NCI-H146 treated with DMSO at 0.1 percent for 48 hours (cell line): ENCODE measurements around the gene OR1D2.
"Not testable (repeated sequence)": the region's sequence is repeated elsewhere in the genome, so short reads cannot be mapped to it uniquely, and the experiment has no call there.

Source experiments
- DNase-seq: peaks from one replicate; lab custom pipeline; 2025; ENCODE audit not compliant: unreplicated experiment; lab: John Stamatoyannopoulos, UW

OR1D2 gene

GRCh38 chr17:3104322-3104721 is at the start of gene OR1D2:
Gene OR1D2, minus strand, starts transcription at chr17:3104422. Its CDS starts 11,426 bp downstream, at chr17:3092996.
- DNase-seq = no peak

GRCh38 chr17:3137494-3137893 is 33.3 kb upstream of the OR1D2 start:
- DNase-seq = not testable (repeated sequence)

GRCh38 chr17:3127451-3127850 is 23.2 kb upstream of the OR1D2 start, which contains the start of gene OR1G1:
Gene OR1G1, minus strand, starts transcription at chr17:3127551. Its CDS starts 0 bp downstream, at chr17:3127551.
- DNase-seq = no peak

- DNase-seq = not testable (repeated sequence)
Observed at GRCh38 chr17:3073850-3074249, 30.4 kb downstream of the OR1D2 start.

GRCh38 chr17:3065192-3065591 is 39.0 kb downstream of the OR1D2 start:
- not testable (repeated sequence) for DNase-seq

GRCh38 chr17:3063507-3063906 is 40.7 kb downstream of the OR1D2 start, which contains the start of gene OR1D5:
Gene OR1D5, minus strand, starts transcription at chr17:3063607. Its CDS starts 0 bp downstream, at chr17:3063607.
- not testable (repeated sequence) for DNase-seq

GRCh38 chr17:3062824-3063377 is 41.3 kb downstream of the OR1D2 start:
- not testable (repeated sequence) for DNase-seq

- DNase-seq = not testable (repeated sequence)
Observed at GRCh38 chr17:3054868-3055267, 49.4 kb downstream of the OR1D2 start.

- DNase-seq = no peak
Observed at GRCh38 chr17:3049705-3050295, 54.4 kb downstream of the OR1D2 start.

GRCh38 chr17:3048727-3049471 is 55.3 kb downstream of the OR1D2 start:
- DNase-seq = peak; percentile 96

GRCh38 chr17:3046753-3047152 is 57.5 kb downstream of the OR1D2 start:
- no peak for DNase-seq

- DNase-seq = no peak
Observed at GRCh38 chr17:3043737-3044365, 60.4 kb downstream of the OR1D2 start.

GRCh38 chr17:3040882-3041281 is 63.3 kb downstream of the OR1D2 start:
- DNase-seq = no peak

- no peak for DNase-seq
Observed at GRCh38 chr17:3039736-3040135, 64.5 kb downstream of the OR1D2 start.

- DNase-seq = no peak
Observed at GRCh38 chr17:3038941-3039340, 65.3 kb downstream of the OR1D2 start.
